Naive thymus-derived CD8-positive, alpha-beta T cell (primary cell): ENCODE data around the gene TRPC4. TPM values are rescaled to one million over a fixed set of nuclear protein-coding genes. Genes with fewer than 3 reads are reported as not detected.
"Not testable (repeated sequence)": the region's sequence is repeated elsewhere in the genome, so short reads cannot be mapped to it uniquely, and the experiment has no call there.

Experiments
- ATAC-seq, 2 donors: fragments of 150-1000 bp; cut with Tn5 transposase in 1 of 2; sonication (Bioruptor Pico), chemical (Tn5 transposase) in 1 of 2; 1 replicate in 1 of 2; 2 replicates in 1 of 2; pipeline ENCODE4 v1.10.0; 2021; ENCODE audit warnings: mild to moderate bottlenecking in 2 of 2, moderate library complexity in 2 of 2
- POLR2A ChIA-PET: fragments of 350-600 bp; sonication (Branson Sonifier 250); formaldehyde crosslinking; loops from one replicate; lab custom pipeline; 2021; ENCODE audit warnings: antibody characterized with exemption; lab: Charles Lee
- DNase-seq, 10 donors: peaks; one replicate each; pipeline versions ENCODE4 v3.0.0 to v3.0.0-alpha.2; 2020 to 2022
- H3K27ac Mint-ChIP-seq, 10 donors: one replicate each; pipeline ENCODE4 v1.8.0; 2020 to 2022; ENCODE audit warnings: mild to moderate bottlenecking in 10 of 10, mixed read lengths in 10 of 10, moderate library complexity in 4 of 10, inconsistent platforms in 1 of 10
- H3K27me3 Mint-ChIP-seq, 5 donors: one replicate each; pipeline ENCODE4 v1.8.0; 2021 to 2022; ENCODE audit warnings: mixed read lengths in 5 of 5
- H3K36me3 Mint-ChIP-seq, 3 donors: one replicate each; pipeline ENCODE4 v1.8.0; 2020 to 2022; ENCODE audit warnings: mixed read lengths in 3 of 3, mild to moderate bottlenecking in 2 of 3, inconsistent platforms in 1 of 3
- H3K4me1 Mint-ChIP-seq, 4 donors: one replicate each; pipeline ENCODE4 v1.8.0; 2021 to 2022; ENCODE audit warnings: mixed read lengths in 4 of 4
- H3K4me3 Mint-ChIP-seq, 10 donors: one replicate each; pipeline ENCODE4 v1.8.0; 2020 to 2022; ENCODE audit warnings: mild to moderate bottlenecking in 10 of 10, mixed read lengths in 10 of 10, moderate library complexity in 6 of 10, inconsistent platforms in 1 of 10
- H3K9me3 Mint-ChIP-seq, 9 donors: one replicate each; pipeline ENCODE4 v1.8.0; 2020 to 2022; ENCODE audit warnings: mixed read lengths in 9 of 9, mild to moderate bottlenecking in 3 of 9, inconsistent platforms in 1 of 9, moderate library complexity in 1 of 9
- polyA plus RNA-seq, 3 donors: library from polyadenylated mRNA; unstranded; fragments of 300-500 nt; fragmentation: Illumina TruSeq; gene quantifications; one replicate each; pipeline ENCODE4 v1.2.3, GENCODE V29; 2021
- total RNA-seq, 8 experiments: library from RNA in 2 of 8; stranded (reverse) in 2 of 8; gene quantifications; one replicate each; pipeline ENCODE4 v1.2.3 and lab custom pipeline; 2021 to 2026

Gene TRPC4
- total and polyA plus RNA-seq, 5 experiments from 2014 or later, result not detected

GRCh38 chr13:37797631-37798030 is 71.9 kb downstream of the TRPC4 start:
- Mint-ChIP-seq H3K9me3 (peaks cover 0 to 4% (median 0%) of the 10 kb centered on the region in 9 donors), H3K4me3 (no peak overlapping the region)
- no peak for ATAC-seq

GRCh38 chr13:37796795-37797194 is 72.8 kb downstream of the TRPC4 start:
- H3K9me3 Mint-ChIP-seq, H3K4me3 Mint-ChIP-seq, DNase-seq, H3K36me3 Mint-ChIP-seq, ATAC-seq, H3K27me3 Mint-ChIP-seq, POLR2A ChIA-PET, H3K4me1 Mint-ChIP-seq, H3K27ac Mint-ChIP-seq: not testable (repeated sequence)

More at GRCh38 chr13:37797631-37798030, 71.9 kb downstream of the TRPC4 start:
- H3K27me3 Mint-ChIP-seq, result no peaks in the 10 kb centered on the region
- no peak for DNase-seq
- H3K27ac Mint-ChIP-seq, result no peak overlapping the region
- POLR2A ChIA-PET, result no interaction called here
- no peaks in the 10 kb centered on the region for H3K36me3 Mint-ChIP-seq
- no peaks in the 10 kb centered on the region for H3K4me1 Mint-ChIP-seq

DNA sequence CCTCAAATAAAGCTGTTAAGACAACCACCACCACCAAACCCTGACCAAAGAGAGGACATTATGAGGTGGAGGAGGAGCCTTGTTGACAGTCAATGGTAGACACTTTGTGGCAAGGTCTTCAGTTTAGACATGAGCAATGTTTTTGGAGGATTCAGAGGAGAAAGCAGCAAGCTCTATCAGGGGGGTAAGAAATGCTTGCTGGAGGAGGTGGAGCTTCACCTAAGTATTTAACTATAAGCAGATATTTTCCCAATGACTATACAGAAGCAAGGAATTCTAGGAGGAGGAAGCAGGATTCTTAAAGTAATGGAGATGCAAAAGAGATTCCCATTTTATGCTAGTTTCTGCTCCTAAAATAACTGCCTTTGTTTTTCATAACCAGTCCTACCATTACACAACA is 74.2 kb downstream of the TRPC4 start:
- Mint-ChIP-seq H3K4me3 (no peak overlapping the region), H3K4me1 (no peaks in the 10 kb centered on the region), H3K9me3 (peaks cover 0 to 6% (median 0%) of the 10 kb centered on the region in 9 donors), H3K27ac (no peak overlapping the region), H3K36me3 (no peaks in the 10 kb centered on the region), H3K27me3 (no peaks in the 10 kb centered on the region)
- no peak for DNase-seq
- POLR2A ChIA-PET, result no interaction called here
- no peak for ATAC-seq

DNA sequence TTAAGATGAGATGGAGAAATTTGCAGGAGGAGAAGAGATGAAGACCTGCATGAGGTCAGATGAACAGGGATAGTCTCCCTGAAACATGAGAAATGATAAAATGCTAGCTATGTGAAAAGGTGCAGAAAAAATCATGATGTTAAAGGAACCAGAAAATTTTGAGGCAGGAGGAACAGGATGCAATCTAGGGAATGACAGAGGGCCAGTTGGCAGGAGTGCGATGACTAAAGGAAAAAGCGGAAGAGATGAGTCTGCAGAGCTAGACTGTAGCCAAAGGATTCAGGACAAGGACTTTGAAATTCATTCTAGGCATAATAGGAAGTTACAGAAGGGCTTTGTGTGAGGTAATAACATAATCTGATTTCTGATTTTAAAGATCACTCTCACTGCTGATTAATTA is 77.9 kb downstream of the TRPC4 start:
- H3K4me1 Mint-ChIP-seq, result no peaks in the 10 kb centered on the region
- DNase-seq (no peak), ATAC-seq (no peak)
- POLR2A ChIA-PET, result no interaction called here
- no peaks in the 10 kb centered on the region for H3K36me3 Mint-ChIP-seq
- H3K27me3 Mint-ChIP-seq, result no peaks in the 10 kb centered on the region
- H3K27ac Mint-ChIP-seq, result no peak overlapping the region
- peaks cover 0 to 18% (median 0%) of the 10 kb centered on the region in 9 donors for H3K9me3 Mint-ChIP-seq
- H3K4me3 Mint-ChIP-seq, result no peak overlapping the region

- DNase-seq (no peak), ATAC-seq (no peak)
- POLR2A ChIA-PET, result no interaction called here
- H3K27ac Mint-ChIP-seq, result no peak overlapping the region
- H3K36me3 Mint-ChIP-seq, result no peaks in the 10 kb centered on the region
- no peak overlapping the region for H3K4me3 Mint-ChIP-seq
- peaks cover 0 to 18% (median 0%) of the 10 kb centered on the region in 9 donors for H3K9me3 Mint-ChIP-seq
- no peaks in the 10 kb centered on the region for H3K4me1 Mint-ChIP-seq
- no peaks in the 10 kb centered on the region for H3K27me3 Mint-ChIP-seq
Measured at GRCh38 chr13:37788346-37788745, 81.2 kb downstream of the TRPC4 start.

- POLR2A ChIA-PET, result no interaction called here
- Mint-ChIP-seq H3K9me3 (peaks cover 0 to 4% (median 0%) of the 10 kb centered on the region in 9 donors), H3K4me1 (no peaks in the 10 kb centered on the region), H3K36me3 (no peaks in the 10 kb centered on the region), H3K4me3 (no peak overlapping the region), H3K27me3 (no peaks in the 10 kb centered on the region), H3K27ac (no peak overlapping the region)
- ATAC-seq (no peak), DNase-seq (no peak)
Measured at GRCh38 chr13:37777676-37778075, 91.9 kb downstream of the TRPC4 start.

DNA sequence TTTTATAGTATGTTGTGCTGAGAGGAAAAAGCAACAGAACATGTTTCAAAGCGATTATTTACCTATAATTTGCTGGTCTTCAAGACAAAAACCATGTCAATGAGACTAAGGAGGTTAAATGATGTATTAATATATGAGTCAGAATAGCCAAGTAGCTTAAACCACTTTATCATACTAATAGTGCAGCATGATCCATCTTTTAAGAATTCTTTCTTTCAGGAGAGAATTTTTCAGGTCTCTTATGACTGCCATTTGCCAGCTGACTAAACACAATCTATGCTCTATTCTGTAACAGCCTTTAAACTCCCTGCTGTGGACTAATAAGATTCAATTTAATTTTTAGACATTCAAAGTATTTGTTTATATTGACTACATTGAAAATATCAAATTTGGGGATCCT is 93.7 kb downstream of the TRPC4 start:
- ATAC-seq, result no peak
- H3K36me3 Mint-ChIP-seq, result no peaks in the 10 kb centered on the region

DNA sequence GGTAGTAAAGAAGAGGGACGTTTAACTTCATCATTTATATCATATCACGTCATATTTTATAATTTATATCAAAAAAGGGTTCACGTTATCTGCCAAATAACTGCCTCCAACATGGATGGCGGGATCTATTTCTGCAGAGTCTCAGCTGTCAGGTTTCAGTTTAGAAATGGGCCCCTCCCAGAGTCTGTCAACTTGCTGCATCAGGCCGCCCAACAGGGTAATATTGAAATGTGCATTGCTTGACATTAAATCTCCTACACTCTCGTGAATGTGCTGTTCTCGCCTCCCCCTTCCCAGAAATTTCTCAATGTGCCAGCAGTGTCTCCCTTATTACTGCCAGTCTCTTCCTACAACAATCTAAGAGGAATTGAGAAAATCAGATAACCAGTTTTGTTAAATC is 96.9 kb downstream of the TRPC4 start:
- Mint-ChIP-seq H3K27me3 (no peaks in the 10 kb centered on the region), H3K27ac (no peak overlapping the region), H3K9me3 (peaks cover 0 to 5% (median 0%) of the 10 kb centered on the region in 9 donors)

More for the DNA sequence above, 93.7 kb downstream of the TRPC4 start:
- peaks cover 0 to 7% (median 0%) of the 10 kb centered on the region in 9 donors for H3K9me3 Mint-ChIP-seq
- POLR2A ChIA-PET, result no interaction called here
- H3K4me3 Mint-ChIP-seq, result no peak overlapping the region
- no peaks in the 10 kb centered on the region for H3K4me1 Mint-ChIP-seq
- no peak overlapping the region for H3K27ac Mint-ChIP-seq
- no peak for DNase-seq
- H3K27me3 Mint-ChIP-seq, result no peaks in the 10 kb centered on the region

DNA sequence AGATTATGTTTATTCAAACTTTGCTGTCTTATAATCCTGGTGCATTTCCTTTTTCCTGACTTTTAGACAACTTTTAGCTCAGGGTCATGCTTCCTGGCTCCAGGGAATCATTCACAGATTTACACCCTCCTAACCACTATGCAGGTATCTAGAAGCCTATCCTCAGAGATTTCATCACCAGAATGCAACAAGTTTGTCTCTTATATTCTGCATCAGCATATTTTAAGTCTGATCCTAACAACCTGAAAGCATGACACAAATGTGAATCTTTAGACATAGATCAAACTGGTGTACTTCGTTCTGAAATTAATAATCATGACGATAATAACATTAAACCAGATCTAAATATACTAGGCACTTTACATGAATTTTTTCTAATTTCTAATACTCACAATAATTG is 100.0 kb downstream of the TRPC4 start:
- ATAC-seq (no peak), DNase-seq (no peak)
- Mint-ChIP-seq H3K27ac (no peak overlapping the region), H3K36me3 (no peaks in the 10 kb centered on the region), H3K4me3 (no peak overlapping the region), H3K27me3 (no peaks in the 10 kb centered on the region), H3K9me3 (peaks cover 0 to 5% (median 0%) of the 10 kb centered on the region in 9 donors), H3K4me1 (no peaks in the 10 kb centered on the region)
- POLR2A ChIA-PET, result no interaction called here

More for the DNA sequence above, 96.9 kb downstream of the TRPC4 start:
- POLR2A ChIA-PET, result no interaction called here
- Mint-ChIP-seq H3K4me3 (no peak overlapping the region), H3K4me1 (no peaks in the 10 kb centered on the region), H3K36me3 (no peaks in the 10 kb centered on the region)
- no peak for DNase-seq
- ATAC-seq, result no peak

DNA sequence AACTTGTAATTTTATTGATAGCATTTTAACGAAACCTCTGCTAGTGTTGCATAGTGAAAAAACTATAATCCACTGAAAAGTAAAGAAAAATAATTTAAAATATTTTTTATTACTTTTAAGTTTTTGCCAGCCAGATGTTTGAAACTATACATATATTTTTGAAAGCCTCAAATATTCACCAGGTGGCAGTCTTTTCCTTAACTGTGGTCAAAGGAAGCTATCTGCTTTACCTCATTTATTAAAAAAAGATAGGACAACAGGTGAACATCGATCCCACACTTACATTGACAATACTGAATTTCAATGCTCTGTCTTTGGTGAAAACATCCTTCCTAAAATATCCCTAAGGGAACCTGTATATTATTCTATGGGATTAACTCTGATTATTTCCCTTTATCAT is 100.5 kb downstream of the TRPC4 start:
- Mint-ChIP-seq H3K27ac (no peak overlapping the region), H3K27me3 (no peaks in the 10 kb centered on the region)

DNA sequence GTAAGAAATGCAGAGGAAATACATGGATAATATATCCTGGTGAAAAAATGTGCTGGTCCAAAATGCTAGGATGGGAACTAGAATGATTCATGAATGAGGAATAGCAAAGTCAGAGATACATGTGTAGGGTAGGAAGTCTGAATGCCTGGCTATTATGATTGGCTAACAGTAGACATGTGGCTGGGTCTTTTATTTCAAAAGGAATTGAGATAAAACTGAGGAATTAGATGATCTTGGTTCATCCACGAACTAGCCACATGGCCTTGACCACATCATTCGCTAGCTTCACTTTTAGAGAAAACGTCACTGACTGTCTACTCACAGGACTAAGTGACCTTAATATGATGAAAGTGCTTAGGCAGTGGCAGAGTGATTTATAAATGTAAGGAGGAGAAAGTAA is 103.1 kb downstream of the TRPC4 start:
- Mint-ChIP-seq H3K4me3 (no peak overlapping the region), H3K27me3 (no peaks in the 10 kb centered on the region), H3K27ac (peak overlapping the region in 1 of 10 donors; percentile 5), H3K9me3 (peaks cover 0 to 4% (median 0%) of the 10 kb centered on the region in 9 donors), H3K36me3 (no peaks in the 10 kb centered on the region), H3K4me1 (no peaks in the 10 kb centered on the region)
- no peak for ATAC-seq
- POLR2A ChIA-PET, result no interaction called here
- DNase-seq, result no peak

More for the DNA sequence above, 100.5 kb downstream of the TRPC4 start:
- Mint-ChIP-seq H3K36me3 (no peaks in the 10 kb centered on the region), H3K4me1 (no peaks in the 10 kb centered on the region), H3K4me3 (no peak overlapping the region), H3K9me3 (peaks cover 0 to 5% (median 0%) of the 10 kb centered on the region in 9 donors)
- DNase-seq (no peak), ATAC-seq (no peak)
- POLR2A ChIA-PET, result no interaction called here

DNA sequence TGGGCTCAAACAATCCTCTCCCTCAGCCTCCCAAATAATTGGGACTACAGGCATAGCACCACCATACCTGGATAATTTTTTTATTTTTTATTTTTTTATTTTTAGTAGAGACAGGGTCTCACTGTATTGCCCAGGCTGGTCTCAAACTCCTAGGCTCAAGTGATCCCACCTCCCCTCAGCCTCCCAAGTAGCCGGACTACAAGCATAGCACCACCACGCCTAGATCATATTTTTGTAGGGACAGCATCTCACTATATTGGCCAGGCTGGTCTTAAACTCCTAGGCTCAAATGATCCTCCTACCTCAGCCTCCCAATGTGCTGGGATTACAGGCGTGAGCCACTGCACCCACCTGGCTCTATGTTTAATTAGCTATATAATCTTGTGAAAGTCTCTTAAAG is 114.2 kb downstream of the TRPC4 start:
- DNase-seq (no peak), ATAC-seq (no peak)
- no peaks in the 10 kb centered on the region for H3K27me3 Mint-ChIP-seq
- no peak overlapping the region for H3K4me3 Mint-ChIP-seq
- POLR2A ChIA-PET, result no interaction called here
- peaks cover 0 to 4% (median 0%) of the 10 kb centered on the region in 9 donors for H3K9me3 Mint-ChIP-seq
- no peaks in the 10 kb centered on the region for H3K4me1 Mint-ChIP-seq
- H3K36me3 Mint-ChIP-seq, result no peaks in the 10 kb centered on the region
- H3K27ac Mint-ChIP-seq, result no peak overlapping the region

GRCh38 chr13:37753776-37754175 is 115.8 kb downstream of the TRPC4 start:
- POLR2A ChIA-PET, result no interaction called here

DNA sequence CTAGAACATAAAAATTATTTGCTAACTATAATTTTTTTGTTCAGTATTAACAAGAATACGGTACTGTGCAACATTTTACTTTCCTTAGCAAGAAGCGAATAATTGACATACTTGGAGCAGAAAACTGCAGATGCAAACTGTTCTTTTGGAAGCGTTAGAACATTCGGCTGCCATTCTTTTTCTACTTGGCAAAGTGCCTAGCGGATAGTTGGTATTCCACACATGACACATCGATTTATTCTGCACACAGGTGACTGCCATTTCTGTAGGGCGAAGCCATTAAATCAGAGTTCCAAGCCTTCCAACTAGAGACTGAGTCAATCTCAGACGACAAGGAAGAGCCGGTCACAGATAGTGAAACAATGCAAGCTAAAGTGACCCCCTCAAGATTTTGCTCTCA is 117.4 kb downstream of the TRPC4 start:
- H3K27ac Mint-ChIP-seq, result no peak overlapping the region
- no peak for DNase-seq
- H3K27me3 Mint-ChIP-seq, result no peaks in the 10 kb centered on the region
- H3K36me3 Mint-ChIP-seq, result no peaks in the 10 kb centered on the region
- H3K4me3 Mint-ChIP-seq, result no peak overlapping the region
- H3K9me3 Mint-ChIP-seq, result peaks cover 0 to 8% (median 0%) of the 10 kb centered on the region in 9 donors
- no peak for ATAC-seq
- POLR2A ChIA-PET, result no interaction called here
- no peaks in the 10 kb centered on the region for H3K4me1 Mint-ChIP-seq

More at GRCh38 chr13:37753776-37754175, 115.8 kb downstream of the TRPC4 start:
- peaks cover 0 to 4% (median 0%) of the 10 kb centered on the region in 9 donors for H3K9me3 Mint-ChIP-seq
- H3K27ac Mint-ChIP-seq, result no peak overlapping the region
- ATAC-seq, result no peak
- H3K4me1 Mint-ChIP-seq, result no peaks in the 10 kb centered on the region
- no peak for DNase-seq
- H3K36me3 Mint-ChIP-seq, result no peaks in the 10 kb centered on the region
- H3K27me3 Mint-ChIP-seq, result no peaks in the 10 kb centered on the region
- no peak overlapping the region for H3K4me3 Mint-ChIP-seq
